ENCODE measurements around the gene IARS2.
"Not testable (repeated sequence)": the region's sequence is repeated elsewhere in the genome, so short reads cannot be mapped to it uniquely, and the experiment has no call there.

IARS2 gene

DNA sequence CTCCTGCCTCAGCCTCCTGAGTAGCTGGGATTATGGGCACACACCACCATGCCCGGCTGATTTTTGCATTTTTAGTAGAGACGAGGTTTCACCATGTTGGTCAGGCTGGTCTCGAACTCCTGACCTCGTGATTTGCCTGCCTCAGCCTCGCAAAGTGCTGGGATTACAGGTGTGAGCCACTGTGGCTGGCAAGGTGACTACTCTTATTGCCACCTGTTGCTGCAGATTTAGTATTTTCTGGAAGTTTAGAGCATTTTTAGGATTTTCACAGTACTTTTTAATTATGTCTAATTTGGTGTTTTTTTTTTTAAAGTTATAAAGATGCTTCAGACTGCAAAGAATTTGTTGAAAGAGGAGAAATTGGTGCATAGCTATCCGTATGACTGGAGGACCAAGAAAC is 16.5 kb downstream of the IARS2 start:
- FAIRE-seq; DNase-seq (ENCODE audit: insufficient read length, low spot score): not testable (repeated sequence)

DNA sequence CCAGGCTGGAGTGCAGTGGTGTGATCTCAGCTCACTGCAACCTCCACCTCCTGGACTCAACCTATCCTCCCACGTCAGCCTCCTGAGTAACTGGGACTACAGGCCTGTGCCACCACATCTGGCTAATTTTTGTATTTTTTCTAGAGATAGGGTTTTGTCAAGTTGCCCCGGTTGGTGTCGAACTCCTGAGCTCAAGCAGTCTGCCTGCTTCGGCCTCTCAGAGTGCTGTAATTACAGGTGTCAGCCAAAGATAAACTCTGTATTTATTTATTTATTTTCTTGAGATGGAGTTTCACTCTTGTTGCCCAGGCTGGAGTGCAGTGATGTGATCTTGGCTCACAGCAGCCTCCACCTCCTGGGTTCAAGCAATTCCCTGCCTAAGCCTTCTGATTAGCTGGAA is 18.7 kb downstream of the IARS2 start:
- FAIRE-seq, result not testable (repeated sequence)

DNA sequence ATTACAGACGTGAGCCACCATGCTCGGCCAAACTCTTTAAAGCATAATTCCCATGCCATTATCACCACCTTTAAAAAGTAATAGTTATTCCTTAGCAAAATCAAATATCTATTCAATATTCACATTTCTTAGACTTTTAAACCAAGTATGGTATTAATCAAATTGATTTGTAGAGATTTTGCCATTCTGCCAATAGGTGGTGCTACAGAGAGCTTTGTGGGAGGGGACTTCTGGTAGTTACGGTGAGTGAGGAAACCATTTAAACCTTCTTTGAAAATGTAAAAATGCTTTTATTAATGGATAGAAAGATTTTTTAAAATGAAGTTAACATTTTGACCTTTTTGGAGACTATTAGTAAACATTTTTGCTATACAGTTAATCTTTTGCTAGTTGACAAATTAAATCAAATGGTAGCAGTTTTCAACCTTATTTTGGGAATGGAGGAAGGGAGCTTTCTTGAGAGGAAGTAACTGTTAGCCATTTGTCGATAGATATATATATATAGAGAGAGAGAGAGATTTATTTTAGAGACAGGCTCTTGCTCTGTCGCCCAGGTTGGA is 19.3 kb downstream of the IARS2 start:
- DNase-seq (ENCODE audit: insufficient read length, low spot score), result no peak

More for the DNA sequence above, 18.7 kb downstream of the IARS2 start:
- not testable (repeated sequence) for DNase-seq (ENCODE audit: insufficient read length, low spot score)

DNA sequence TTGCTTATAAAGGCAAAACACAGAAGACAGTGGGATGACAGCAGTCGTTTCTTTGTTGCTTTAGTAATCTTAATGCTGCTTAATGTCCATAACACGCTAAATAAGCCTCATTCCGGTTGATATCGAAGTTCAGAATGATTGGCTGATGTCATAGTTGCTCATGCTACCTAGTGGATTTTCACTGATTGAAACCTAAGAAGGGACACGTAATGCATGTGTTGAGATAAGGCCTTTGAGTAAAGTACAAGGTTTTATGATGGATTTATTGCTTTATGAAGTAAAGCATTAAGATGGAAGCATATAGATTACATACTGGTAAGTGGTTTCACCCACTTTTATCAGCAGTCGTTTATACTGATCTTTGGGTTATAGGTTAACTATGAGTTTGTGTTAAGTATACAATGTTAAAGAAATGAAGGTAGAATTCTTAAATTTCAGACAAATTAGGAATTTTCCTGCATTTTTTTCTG is 25.1 kb downstream of the IARS2 start:
- no peak for DNase-seq (ENCODE audit: insufficient read length, low spot score)
- FAIRE-seq, result peak; percentile 8

More for the DNA sequence above, 19.3 kb downstream of the IARS2 start:
- peak; percentile 77 for FAIRE-seq

DNA sequence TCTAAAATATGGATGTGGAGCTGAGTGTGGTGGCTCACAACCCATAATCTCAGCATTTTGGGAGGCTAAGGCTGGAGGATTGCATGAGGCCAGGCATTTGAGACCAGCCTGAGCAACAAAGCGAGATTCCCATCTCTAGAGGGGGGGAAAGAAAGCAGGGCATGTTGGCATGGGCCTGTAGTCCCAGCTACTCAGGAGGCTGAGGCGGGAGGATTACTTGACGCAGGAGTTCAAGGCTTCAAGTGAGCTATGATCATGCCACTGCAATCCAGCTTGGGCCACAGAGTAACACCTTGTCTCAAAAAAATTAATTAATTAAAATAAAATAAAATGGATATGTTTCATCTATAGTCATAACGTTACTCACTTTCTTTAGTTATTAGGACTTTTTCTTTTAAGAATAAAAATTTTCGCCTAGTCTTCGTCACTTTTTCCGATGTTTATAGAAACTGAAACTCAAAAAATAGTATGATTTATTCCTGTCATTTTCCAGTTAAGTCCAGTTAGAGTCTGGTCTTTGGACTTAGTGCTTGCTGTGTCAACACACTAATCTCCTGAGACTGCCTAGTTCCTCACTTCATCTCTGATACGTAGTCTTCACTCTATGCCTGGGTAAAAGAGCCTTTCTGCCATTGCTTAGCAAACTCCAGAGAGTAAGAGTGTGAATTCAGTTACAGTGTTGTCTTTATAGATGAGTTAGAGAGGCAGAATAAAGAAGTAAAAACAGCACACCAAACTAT is 28.0 kb downstream of the IARS2 start:
- FAIRE-seq (no peak), DNase-seq (ENCODE audit: insufficient read length, low spot score) (no peak)

DNA sequence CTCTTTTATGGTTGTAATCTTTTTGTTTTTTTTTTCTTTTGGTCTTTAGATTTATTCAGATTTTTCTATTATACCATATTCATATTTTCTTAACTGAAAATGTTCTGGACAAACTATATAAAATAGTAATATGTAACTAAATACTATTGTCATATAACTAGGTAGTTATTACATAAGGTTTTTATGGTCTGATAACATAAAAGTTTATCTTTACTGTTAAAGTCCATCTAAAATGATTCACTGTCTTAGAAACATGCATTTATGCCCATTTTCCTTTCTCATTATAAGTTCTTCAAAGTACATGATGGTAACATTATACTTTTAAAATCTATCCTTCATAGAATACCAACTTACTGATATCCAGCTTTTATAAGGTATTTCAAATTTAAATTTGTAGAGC is 29.1 kb downstream of the IARS2 start:
- DNase-seq (ENCODE audit: insufficient read length, low spot score) (no peak), FAIRE-seq (no peak)

DNA sequence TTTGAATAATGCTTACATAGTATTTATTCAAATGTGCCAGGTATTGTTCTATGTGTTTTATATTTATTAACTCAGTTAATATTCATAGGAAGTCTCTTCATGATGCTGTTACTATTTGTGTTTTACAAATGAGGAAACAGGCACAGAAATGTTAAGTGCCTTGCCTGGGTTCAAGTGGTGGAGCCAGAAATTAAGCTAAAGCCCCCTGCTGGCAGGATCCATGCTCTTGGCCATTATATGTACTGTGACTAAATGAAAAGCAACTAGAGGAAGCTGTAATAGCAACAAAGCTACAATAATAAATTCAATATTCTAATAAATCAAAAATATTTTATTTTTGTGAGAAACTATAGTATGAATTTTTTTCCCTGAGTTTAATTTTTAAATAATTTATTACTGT is 30.0 kb downstream of the IARS2 start:
- DNase-seq (ENCODE audit: insufficient read length, low spot score) (no peak), FAIRE-seq (no peak)

DNA sequence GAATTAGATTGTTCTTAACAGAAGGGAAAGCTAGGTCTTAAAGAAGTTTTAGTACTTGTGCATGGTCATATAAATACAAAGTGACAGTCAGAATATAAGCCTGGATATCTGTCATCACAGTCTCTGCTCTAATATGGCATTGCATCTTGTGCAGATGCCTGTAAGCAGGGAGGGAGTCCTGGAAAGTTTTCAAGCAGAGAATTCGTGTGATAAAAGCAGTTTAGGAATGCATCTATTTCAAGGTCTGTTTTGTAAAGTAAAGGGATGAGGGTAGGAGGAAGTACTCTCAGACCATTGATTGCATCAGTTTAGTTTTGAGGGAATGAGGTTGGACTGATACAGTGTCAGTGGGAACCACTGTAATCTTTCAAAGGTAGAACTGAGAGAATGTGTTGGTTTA is 30.6 kb downstream of the IARS2 start:
- no peak for DNase-seq (ENCODE audit: insufficient read length, low spot score)
- FAIRE-seq, result no peak

DNA sequence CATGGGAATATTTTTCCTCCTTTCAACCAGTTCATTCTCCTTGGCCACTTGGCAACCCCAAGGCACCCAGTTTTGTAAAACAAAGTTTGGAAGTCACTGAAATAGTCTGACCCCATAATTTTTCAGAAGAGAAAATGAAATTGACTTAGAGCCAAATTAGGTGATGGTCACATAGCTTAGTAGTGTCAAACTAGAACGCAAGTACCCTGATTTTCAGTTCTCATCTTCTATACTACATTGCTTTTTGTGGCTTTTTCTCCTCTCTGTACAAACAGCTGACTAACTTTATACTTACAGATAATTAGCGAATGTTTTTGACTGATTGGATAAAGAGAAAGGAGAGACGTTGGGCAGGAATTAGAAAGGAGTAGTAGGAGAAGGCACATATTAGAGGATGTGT is 33.1 kb downstream of the IARS2 start:
- DNase-seq (ENCODE audit: insufficient read length, low spot score), result no peak
- FAIRE-seq, result no peak

DNA sequence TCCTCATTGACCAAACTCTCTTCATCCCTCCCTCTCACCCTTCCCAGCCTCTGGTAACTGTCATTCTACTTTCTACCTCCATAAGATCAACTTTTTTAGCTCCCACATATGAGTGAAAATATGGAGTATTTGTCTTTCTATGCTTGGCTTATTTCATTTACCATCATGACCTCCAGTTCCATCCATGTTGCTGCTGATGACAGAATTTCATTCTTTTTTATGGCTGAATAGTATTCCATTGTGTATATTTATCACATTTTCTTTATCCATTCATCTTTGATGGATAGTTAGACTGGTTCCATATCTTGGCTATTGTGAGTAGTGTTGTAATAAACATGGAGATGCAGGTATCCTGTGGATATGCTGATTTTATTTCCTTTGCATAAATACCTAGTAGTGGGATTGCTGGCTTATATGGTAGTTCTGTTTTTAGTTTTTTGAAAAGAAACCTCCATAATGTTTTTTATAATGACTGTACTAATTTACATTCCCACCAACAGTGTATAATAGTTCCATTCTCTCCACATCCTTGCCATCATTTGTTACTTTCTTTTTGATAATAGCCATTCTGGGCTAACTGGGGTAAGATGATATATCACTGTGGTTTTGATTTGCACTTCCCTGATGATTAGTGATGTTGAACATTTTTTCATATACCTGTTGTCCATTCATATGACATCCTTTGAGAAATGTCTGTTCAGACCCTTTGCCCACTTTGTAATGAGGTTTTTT is 35.7 kb downstream of the IARS2 start:
- FAIRE-seq (no peak), DNase-seq (ENCODE audit: insufficient read length, low spot score) (no peak)

DNA sequence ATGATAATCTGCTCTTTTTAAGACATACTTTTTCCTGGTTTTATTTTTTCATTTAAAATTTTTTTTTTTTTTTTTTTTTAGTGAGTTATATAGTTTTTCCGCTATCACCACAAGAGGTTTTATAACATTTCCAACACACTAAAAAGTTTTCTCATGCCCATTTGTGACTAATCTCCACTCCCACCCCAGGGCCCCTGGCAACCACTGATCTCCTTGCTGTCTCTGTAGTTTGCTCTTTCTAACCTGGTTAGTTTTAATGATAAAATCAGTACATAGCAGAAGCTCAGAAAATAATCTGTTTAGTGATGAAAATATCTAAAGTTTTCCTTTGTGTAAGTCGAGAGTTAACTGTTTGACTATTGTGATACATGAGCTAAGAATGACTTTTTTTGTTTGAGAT is 41.8 kb downstream of the IARS2 start:
- FAIRE-seq, result no peak
- no peak for DNase-seq (ENCODE audit: insufficient read length, low spot score)

DNA sequence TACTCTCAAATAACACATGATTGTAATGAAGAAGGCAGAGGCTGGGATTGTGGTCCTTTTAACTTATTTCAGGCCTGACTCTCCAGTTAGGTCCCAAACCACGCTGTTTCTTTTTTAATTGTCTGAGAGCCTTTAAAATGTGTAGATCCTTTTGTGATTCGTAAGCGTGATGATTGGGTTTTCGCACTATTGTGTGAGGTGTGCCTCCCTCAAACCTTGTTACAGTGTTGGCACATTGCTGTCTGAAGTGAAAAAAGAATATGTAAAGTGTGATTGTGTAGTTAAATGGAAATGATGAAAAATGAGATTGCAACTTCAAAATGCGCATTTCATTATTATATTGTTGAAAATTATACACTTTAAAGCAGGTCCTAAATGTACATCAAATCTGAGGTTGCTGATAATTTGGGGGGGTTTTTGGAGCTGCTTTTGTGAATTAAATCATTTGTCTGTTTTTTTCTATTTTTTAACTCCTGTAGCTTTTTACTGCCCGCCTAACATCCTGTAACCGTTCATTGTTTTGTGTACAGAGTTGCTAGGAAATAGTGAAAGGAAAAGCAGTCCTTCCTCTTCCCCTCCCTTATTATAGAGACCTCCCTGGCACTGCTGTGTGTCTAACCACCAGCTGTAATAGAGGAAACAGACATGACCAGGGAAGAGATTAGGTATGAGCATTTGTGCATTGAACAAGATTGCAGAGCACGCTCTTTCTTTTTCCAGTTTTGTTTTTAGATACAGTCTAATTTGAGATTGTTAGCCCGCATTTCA is 43.3 kb downstream of the IARS2 start:
- peak; percentile 73 for FAIRE-seq
- DNase-seq (ENCODE audit: insufficient read length, low spot score), result no peak

DNA sequence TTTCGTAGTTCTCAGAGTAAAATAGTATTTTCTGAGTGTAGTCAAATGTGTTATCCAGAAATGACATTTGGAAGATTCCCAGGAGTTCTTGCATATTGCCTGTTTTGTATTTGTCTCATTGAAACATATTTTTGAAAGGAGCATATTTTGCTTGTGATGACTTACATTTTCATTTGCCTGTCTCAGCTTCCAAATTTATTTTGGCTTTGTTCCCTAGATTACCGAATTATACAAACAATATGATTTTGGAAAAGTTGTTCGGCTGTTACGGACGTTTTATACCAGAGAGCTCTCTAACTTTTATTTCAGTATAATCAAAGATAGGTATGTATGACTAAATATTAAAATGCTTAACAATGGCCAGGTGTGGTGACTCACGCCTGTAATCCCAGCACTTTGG is 46.0 kb downstream of the IARS2 start:
- FAIRE-seq (no peak), DNase-seq (ENCODE audit: insufficient read length, low spot score) (no peak)

DNA sequence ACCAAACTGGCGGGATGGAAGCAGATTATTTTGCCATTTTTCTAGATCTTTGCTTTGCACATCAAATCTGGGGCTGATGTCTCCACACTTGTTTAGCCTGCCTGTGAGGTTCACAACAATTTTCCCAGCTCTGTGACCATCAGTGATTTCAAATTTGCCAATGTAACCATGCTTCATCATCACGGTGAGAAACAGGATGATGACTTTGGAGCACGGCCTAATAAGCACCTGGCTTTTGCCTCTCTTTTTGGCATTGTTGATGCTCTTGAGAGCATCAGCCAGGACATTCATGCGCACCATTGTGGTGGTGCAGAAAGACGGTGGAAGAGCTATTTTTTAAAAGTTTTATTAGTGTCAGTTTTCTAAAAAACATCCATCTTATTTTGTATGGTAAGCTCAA is 50.1 kb downstream of the IARS2 start:
- FAIRE-seq (no peak), DNase-seq (ENCODE audit: insufficient read length, low spot score) (no peak)

DNA sequence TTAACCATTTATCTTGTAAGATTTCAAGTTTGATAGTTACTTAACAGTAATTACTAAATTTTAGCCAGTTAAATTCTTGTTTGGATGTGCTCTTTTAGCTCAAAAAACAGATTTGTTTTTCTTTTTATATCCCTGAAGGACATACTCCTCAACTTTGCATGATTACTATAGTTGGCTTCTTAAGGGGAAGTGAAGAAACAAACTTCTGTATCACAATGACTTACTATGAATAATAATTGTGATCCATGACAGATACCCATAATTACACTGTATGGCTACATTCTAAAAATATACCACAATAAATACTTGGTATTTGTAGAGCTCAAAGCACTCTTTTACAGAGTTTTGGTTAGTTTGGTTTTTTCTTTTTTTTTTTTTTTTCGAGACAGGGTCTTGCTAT is 55.8 kb downstream of the IARS2 start:
- FAIRE-seq, result peak; percentile 47
- no peak for DNase-seq (ENCODE audit: insufficient read length, low spot score)

DNA sequence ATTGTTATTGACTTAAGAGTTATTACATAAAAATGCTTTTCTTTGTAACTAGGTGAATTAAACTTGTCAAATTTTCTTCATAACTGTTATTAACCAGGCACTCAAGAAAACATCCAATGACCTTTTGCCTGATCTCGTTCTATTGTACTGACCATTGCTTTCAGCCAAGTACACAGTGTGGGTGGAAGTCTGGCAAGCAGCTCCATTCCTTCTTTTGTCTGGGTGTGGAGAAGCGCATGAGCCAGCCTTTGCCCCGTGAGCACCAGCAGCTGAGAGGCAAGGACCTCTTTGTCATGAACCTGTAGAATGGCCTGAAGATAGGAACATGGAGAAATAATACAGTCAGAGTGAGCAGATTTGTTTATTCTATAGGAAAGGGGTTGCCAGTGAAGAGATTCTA is 57.5 kb downstream of the IARS2 start:
- DNase-seq (ENCODE audit: insufficient read length, low spot score), result no peak
- peak; percentile 11 for FAIRE-seq

DNA sequence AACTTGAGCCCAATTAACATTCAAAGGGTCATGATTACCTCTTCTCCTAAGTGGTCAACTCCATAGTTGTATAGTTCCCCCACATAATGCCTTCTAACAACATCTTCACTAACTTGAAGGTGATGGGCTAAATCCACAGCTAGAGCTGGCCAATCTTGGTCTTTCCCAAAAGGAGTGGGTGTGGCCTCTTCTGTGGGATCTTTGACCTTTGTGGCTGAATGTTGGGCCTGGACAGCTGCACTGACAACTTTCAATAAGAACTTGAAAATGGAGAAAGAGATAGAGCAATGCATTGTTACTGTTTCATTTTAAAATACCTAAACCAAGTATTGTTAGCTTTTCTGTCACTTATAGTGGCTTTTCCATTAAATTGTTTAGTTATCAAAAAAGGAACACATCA is 59.2 kb downstream of the IARS2 start:
- FAIRE-seq (no peak), DNase-seq (ENCODE audit: insufficient read length, low spot score) (no peak)

DNA sequence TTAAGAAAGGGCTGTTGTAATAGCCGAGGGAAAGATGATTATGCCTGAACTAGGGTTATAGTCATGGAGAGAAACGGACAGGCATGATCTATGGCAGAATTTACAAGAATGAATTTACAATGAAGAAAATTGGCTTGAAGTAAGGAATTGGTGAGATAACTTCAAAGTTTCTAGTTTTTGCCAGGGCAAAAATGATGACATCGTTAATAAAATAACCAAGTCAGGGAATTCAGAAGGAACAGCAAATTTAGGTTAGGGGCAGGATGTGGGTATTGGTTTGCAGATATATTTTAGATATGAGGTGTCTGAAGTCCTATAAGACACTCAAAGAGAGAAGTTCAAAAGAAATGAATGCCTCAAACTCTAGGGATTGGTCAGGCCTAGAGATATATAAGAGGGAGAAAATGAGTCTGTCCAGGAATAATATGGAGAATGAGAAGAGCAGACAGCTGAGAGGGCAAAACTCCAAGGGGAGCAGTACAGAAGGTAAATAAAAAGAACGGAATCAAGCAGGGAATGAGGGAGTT is 62.8 kb downstream of the IARS2 start:
- FAIRE-seq (no peak), DNase-seq (ENCODE audit: insufficient read length, low spot score) (no peak)

DNA sequence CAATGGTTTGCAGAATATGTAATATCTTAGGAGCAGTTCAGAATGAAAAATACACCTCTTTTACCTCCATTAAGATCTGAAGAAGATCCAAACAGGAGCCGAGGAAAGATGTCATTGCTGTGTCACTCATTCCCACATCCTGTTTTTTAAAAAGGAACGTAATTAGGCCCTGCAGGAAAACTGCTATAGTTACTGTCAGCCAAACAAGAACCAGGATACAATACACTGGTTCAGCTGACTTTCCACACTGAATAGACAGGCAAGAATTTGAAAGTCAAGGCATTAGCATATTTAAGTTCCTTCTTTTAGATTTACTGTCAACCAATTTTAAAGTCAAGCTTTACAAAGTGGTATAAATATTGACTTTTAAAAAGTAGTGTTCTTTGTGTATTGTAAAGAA is 63.8 kb downstream of the IARS2 start:
- DNase-seq (ENCODE audit: insufficient read length, low spot score) (no peak), FAIRE-seq (no peak)

DNA sequence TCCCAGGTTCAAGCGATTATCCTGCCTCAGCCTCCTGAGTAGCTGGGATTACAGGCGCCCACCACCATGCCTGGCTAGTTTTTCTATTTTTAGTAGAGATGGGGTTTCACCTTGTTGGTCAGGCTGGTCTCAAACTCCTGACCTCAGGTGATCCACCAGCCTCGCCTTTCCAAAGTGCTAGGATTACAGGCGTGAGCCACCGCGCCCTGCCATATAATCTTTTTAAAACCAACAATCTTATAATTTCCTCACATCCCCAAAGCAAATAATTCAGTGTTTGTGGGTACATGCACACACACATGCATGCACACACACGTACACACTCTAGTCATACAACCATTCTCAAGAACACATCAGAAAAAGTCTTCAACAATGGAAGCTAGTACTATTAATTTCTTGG is 64.6 kb downstream of the IARS2 start:
- FAIRE-seq; DNase-seq (ENCODE audit: insufficient read length, low spot score): not testable (repeated sequence)

DNA sequence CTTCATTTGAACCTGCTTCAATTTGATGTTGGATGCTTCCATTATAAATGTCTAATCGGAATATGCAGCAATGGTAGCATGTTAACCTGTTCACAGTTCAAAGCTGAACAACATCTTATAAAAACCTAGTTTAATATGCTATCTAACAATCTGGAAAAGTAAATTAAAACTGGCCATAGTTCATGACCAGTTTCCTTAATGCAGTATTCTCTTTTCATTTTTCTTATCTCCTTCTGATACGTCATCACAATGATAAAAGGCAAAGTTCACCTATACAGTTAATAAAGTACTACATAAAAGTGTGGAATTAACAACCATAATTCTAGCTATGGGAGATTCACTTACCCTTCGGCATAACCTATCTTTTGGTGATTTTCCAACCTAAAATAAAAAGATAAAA is 65.1 kb downstream of the IARS2 start:
- no peak for FAIRE-seq
- DNase-seq (ENCODE audit: insufficient read length, low spot score), result no peak

All from GM19239 (cell line).